Immature natural killer cell (primary cell): Measurements from ENCODE around the gene JPH3. TPM values are rescaled to one million over a fixed set of nuclear protein-coding genes. Genes with fewer than 3 reads are reported as not detected.

Experiments
- DNase-seq, 3 donors: peaks; one replicate each; pipeline ENCODE4 v3.0.0; 2022; ENCODE audit warnings: mixed read lengths in 1 of 3
- H3K27ac Mint-ChIP-seq, 6 donors: one replicate each; pipeline ENCODE4 v1.8.0; 2020; ENCODE audit warnings: mixed read lengths in 6 of 6, mild to moderate bottlenecking in 5 of 6, inconsistent platforms in 4 of 6, moderate library complexity in 3 of 6
- H3K27me3 Mint-ChIP-seq, 3 donors: one replicate each; pipeline ENCODE4 v1.8.0; 2020 to 2021; ENCODE audit warnings: low read depth in 3 of 3, mild to moderate bottlenecking in 3 of 3, mixed read lengths in 3 of 3, moderate library complexity in 3 of 3, inconsistent platforms in 1 of 3
- H3K36me3 Mint-ChIP-seq, 3 donors: one replicate each; pipeline ENCODE4 v1.8.0; 2020; ENCODE audit warnings: mixed read lengths in 3 of 3, inconsistent platforms in 2 of 3, mild to moderate bottlenecking in 2 of 3
- H3K4me1 Mint-ChIP-seq, 2 donors: one replicate each; pipeline ENCODE4 v1.8.0; 2020; ENCODE audit warnings: inconsistent platforms in 2 of 2, mild to moderate bottlenecking in 2 of 2, mixed read lengths in 2 of 2, moderate library complexity in 1 of 2
- H3K4me3 Mint-ChIP-seq, 5 donors: one replicate each; pipeline ENCODE4 v1.8.0; 2020; ENCODE audit warnings: mild to moderate bottlenecking in 5 of 5, mixed read lengths in 5 of 5, inconsistent platforms in 3 of 5, moderate library complexity in 3 of 5
- H3K9me3 Mint-ChIP-seq, 6 donors: one replicate each; pipeline ENCODE4 v1.8.0; 2020; ENCODE audit warnings: mild to moderate bottlenecking in 6 of 6, mixed read lengths in 6 of 6, inconsistent platforms in 4 of 6, moderate library complexity in 3 of 6
- polyA plus RNA-seq, 3 donors: library from polyadenylated mRNA; unstranded; fragments of 300-500 nt; fragmentation: Illumina TruSeq; gene quantifications; one replicate each; pipeline ENCODE4 v1.2.3, GENCODE V29; 2021

JPH3 gene
- polyA plus RNA-seq, 3 donors from 2014 or later: not detected

GRCh38 chr16:87702325-87702811 is 100.1 kb downstream of the JPH3 start:
- no peaks in the 10 kb centered on the region for H3K9me3 Mint-ChIP-seq
- peaks cover 0 to 14% (median 2%) of the 10 kb centered on the region in 3 donors for H3K27me3 Mint-ChIP-seq
- peaks cover 41 to 48% of the 10 kb centered on the region in 2 donors for H3K4me1 Mint-ChIP-seq
- H3K36me3 Mint-ChIP-seq: peaks cover 0 to 18% (median 7%) of the 10 kb centered on the region in 3 donors
- peak overlapping the region; percentile 71 to 80 (median 79) for H3K4me3 Mint-ChIP-seq
- DNase-seq: peak; percentile 62 to 67 (median 64)
- peak overlapping the region; percentile 85 to 95 (median 92) for H3K27ac Mint-ChIP-seq

GRCh38 chr16:87703071-87703470 is 100.8 kb downstream of the JPH3 start:
- H3K36me3 Mint-ChIP-seq: peaks cover under 1 to 18% (median 6%) of the 10 kb centered on the region in 3 donors
- DNase-seq: no peak
- H3K9me3 Mint-ChIP-seq: no peaks in the 10 kb centered on the region
- H3K27me3 Mint-ChIP-seq: peaks cover 0 to 10% (median 3%) of the 10 kb centered on the region in 3 donors
- H3K27ac Mint-ChIP-seq: peak overlapping the region; percentile 83 to 95 (median 92)
- peak overlapping the region; percentile 71 to 80 (median 79) for H3K4me3 Mint-ChIP-seq
- peaks cover 39 to 42% of the 10 kb centered on the region in 2 donors for H3K4me1 Mint-ChIP-seq

DNA sequence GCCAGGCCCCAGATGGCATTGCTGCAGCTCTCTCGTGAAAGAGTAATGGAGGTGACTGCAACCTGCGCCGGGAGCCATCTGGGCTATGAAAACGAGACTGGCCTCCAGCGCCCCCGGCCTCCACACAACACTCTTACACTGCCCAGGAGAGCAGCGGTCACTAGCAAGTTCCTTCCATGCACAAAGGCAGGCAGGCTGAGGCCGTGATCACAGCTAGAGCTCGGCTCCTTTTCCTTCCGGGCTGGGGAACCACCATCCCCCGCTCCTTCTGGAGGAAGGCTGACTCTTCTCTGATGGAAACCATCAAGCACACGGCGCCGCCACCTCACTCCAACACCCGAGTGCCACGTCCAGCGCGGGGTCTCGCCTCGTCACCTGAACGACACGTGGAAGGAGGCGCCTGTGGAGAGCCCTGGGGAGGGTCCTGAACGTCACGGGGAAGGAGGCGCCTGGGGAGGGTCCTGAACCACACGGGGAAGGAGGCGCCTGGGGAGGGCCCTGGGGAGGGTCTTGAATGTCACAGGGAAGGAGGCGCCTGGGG is 101.6 kb downstream of the JPH3 start:
- H3K4me3 Mint-ChIP-seq: peak overlapping the region in 1 of 5 donors; percentile 72
- H3K27ac Mint-ChIP-seq: peak overlapping the region in 4 of 6 donors; percentile 60 to 95 (median 88)
- peaks cover 0 to 7% (median 5%) of the 10 kb centered on the region in 3 donors for H3K27me3 Mint-ChIP-seq
- peaks cover 5 to 23% (median 8%) of the 10 kb centered on the region in 3 donors for H3K36me3 Mint-ChIP-seq
- peaks cover 38% of the 10 kb centered on the region in 2 donors for H3K4me1 Mint-ChIP-seq
- no peak for DNase-seq
- no peaks in the 10 kb centered on the region for H3K9me3 Mint-ChIP-seq

- Mint-ChIP-seq H3K27ac (peak overlapping the region; percentile 22 to 83 (median 64)), H3K27me3 (peaks cover 0 to 5% (median 4%) of the 10 kb centered on the region in 3 donors), H3K36me3 (peaks cover 5 to 22% (median 8%) of the 10 kb centered on the region in 3 donors), H3K4me3 (peak overlapping the region in 2 of 5 donors; percentile 2 to 38), H3K9me3 (no peaks in the 10 kb centered on the region), H3K4me1 (peaks cover 35 to 38% of the 10 kb centered on the region in 2 donors)
- no peak for DNase-seq
Measured at GRCh38 chr16:87704754-87705353, 102.5 kb downstream of the JPH3 start.

- Mint-ChIP-seq H3K36me3 (peaks cover 5 to 24% (median 8%) of the 10 kb centered on the region in 3 donors), H3K27ac (peak overlapping the region in 1 of 6 donors; percentile 75), H3K4me1 (peaks cover 30 to 38% of the 10 kb centered on the region in 2 donors), H3K4me3 (no peak overlapping the region), H3K27me3 (peaks cover 0 to 5% (median 4%) of the 10 kb centered on the region in 3 donors), H3K9me3 (no peaks in the 10 kb centered on the region)
- no peak for DNase-seq
Measured at GRCh38 chr16:87705771-87706277, 103.5 kb downstream of the JPH3 start.

GRCh38 chr16:87706278-87707000 is 104.1 kb downstream of the JPH3 start:
- peaks cover 0 to 5% (median 4%) of the 10 kb centered on the region in 3 donors for H3K27me3 Mint-ChIP-seq
- DNase-seq: no peak
- no peaks in the 10 kb centered on the region for H3K9me3 Mint-ChIP-seq
- no peak overlapping the region for H3K27ac Mint-ChIP-seq
- H3K4me1 Mint-ChIP-seq: peaks cover 30 to 37% of the 10 kb centered on the region in 2 donors
- peaks cover 5 to 24% (median 8%) of the 10 kb centered on the region in 3 donors for H3K36me3 Mint-ChIP-seq
- H3K4me3 Mint-ChIP-seq: no peak overlapping the region

- Mint-ChIP-seq H3K4me1 (peaks cover 26 to 33% of the 10 kb centered on the region in 2 donors), H3K4me3 (no peak overlapping the region), H3K36me3 (peaks cover 5 to 24% (median 8%) of the 10 kb centered on the region in 3 donors), H3K27me3 (peaks cover 0 to 5% (median 4%) of the 10 kb centered on the region in 3 donors), H3K27ac (no peak overlapping the region), H3K9me3 (no peaks in the 10 kb centered on the region)
- DNase-seq: no peak
Measured at GRCh38 chr16:87707097-87707496, 104.8 kb downstream of the JPH3 start.

DNA sequence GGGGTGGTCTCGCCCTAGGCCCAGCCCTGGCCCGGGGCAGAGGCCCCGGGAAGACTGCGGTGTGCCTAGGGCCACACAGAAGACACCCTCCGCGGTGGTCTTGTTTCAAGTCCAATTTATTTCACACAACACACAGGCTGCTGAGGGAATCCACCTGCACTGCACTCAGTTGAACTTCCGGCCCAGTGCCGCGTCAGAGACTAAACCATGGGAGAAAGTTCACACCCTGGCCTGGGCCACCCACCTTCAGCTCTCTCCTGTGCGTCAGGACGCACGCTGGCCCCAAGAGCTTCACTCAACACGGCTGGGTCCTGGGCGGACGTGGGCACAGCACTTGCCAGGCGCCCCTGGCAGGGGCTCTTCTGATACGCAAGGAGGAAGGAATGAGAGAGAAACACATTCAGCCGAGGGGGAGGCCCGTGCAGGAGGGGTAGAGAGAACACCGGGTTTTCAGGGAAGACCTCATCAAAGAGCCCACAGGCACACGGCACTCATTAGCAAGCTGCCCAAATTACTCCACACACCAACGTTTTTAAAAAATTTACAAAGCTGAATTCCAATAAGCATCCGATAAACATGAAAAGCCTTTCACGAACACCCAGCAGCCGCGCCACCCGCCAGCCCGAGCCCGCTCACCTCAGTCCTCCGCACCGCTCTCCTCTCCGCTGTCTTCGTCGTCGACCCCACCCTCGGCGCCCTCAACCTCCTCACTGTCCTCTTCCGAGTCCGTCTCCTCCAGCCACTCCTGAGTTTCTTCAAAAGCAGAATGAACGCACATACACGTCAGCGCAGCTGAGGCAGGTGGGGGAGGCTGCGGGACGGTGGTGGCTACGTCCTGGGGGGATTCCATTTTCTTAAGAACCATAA is 105.6 kb downstream of the JPH3 start:
- H3K4me3 Mint-ChIP-seq: no peak overlapping the region
- peaks cover 0 to 5% (median 4%) of the 10 kb centered on the region in 3 donors for H3K27me3 Mint-ChIP-seq
- H3K4me1 Mint-ChIP-seq: peaks cover 26 to 34% of the 10 kb centered on the region in 2 donors
- H3K36me3 Mint-ChIP-seq: peaks cover 5 to 18% (median 8%) of the 10 kb centered on the region in 3 donors
- no peak for DNase-seq
- peak overlapping the region in 4 of 6 donors; percentile 46 to 74 (median 70) for H3K27ac Mint-ChIP-seq
- no peaks in the 10 kb centered on the region for H3K9me3 Mint-ChIP-seq

DNA sequence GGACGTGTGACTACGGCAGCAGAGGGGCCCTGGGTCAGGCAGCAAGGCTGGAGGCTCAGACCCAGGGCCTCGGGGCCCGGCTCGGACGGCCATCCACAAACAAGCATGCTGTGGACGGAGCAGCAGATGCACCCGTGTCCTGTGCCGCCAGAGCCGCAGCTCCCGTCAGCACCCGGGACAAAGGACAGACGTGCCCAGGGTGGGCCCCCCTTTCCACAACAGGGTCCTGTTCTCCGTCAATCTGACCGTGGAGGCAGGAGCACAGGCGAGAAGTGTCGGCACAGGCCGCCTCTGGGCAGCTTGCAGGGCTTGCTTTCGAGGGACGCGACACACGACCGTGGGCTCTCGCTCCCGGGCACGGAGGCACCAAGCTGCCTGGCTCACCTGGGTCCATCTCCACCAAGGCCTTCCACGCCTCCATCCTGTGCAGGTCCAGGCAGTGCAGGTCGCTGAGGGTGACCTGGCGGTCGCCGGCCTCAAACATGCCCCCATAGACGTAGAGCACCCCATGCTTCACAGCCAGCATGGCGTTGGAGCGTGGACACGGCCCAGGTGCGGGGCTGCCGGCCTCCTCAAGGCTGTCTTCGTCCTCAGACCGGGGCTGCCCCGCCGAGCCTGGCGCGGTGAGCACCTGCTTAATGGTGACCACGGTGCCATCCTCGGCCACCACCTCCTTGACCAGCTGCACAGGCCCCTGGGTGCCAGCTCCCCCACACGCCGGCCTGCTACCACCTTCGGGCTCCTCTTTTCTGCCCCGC is 106.8 kb downstream of the JPH3 start:
- H3K4me1 Mint-ChIP-seq: peaks cover 28 to 36% of the 10 kb centered on the region in 2 donors
- no peaks in the 10 kb centered on the region for H3K9me3 Mint-ChIP-seq
- peaks cover 10 to 26% (median 12%) of the 10 kb centered on the region in 3 donors for H3K36me3 Mint-ChIP-seq
- peaks cover 0 to 12% (median 8%) of the 10 kb centered on the region in 3 donors for H3K27me3 Mint-ChIP-seq
- DNase-seq: no peak
- H3K27ac Mint-ChIP-seq: peak overlapping the region in 1 of 6 donors; percentile 46
- H3K4me3 Mint-ChIP-seq: no peak overlapping the region

GRCh38 chr16:87709677-87710076 is 107.4 kb downstream of the JPH3 start:
- no peak overlapping the region for H3K4me3 Mint-ChIP-seq
- H3K27ac Mint-ChIP-seq: no peak overlapping the region
- H3K9me3 Mint-ChIP-seq: no peaks in the 10 kb centered on the region
- peaks cover 34 to 38% of the 10 kb centered on the region in 2 donors for H3K4me1 Mint-ChIP-seq
- H3K27me3 Mint-ChIP-seq: peaks cover 0 to 15% (median 7%) of the 10 kb centered on the region in 3 donors
- peaks cover 10 to 26% (median 12%) of the 10 kb centered on the region in 3 donors for H3K36me3 Mint-ChIP-seq
- no peak for DNase-seq

DNA sequence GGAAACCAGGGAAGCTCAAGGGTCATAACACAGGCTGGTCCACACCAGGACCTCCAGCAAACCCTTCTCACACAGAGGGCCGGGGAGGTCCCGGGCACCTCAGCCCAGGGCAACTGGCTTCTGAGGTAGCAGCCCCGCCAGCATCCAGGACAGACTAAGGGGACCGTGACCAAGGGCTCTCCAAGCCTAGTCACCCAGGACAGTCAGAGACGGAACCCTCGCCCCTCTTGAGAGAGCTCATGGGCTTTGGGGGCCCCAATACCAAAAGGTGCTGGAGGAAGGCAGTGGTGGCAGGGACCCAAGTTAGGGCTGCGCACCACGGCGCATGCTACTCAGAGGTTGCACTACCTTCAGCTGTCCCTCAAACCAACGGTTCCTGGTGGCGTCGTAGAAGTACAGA is 108.6 kb downstream of the JPH3 start:
- H3K36me3 Mint-ChIP-seq: peaks cover 16 to 38% (median 18%) of the 10 kb centered on the region in 3 donors
- H3K27me3 Mint-ChIP-seq: peaks cover 0 to 15% (median 6%) of the 10 kb centered on the region in 3 donors
- no peaks in the 10 kb centered on the region for H3K9me3 Mint-ChIP-seq
- no peak for DNase-seq
- H3K4me3 Mint-ChIP-seq: no peak overlapping the region
- H3K4me1 Mint-ChIP-seq: peaks cover 40 to 50% of the 10 kb centered on the region in 2 donors
- H3K27ac Mint-ChIP-seq: peak overlapping the region in 5 of 6 donors; percentile 12 to 100 (median 65)

DNA sequence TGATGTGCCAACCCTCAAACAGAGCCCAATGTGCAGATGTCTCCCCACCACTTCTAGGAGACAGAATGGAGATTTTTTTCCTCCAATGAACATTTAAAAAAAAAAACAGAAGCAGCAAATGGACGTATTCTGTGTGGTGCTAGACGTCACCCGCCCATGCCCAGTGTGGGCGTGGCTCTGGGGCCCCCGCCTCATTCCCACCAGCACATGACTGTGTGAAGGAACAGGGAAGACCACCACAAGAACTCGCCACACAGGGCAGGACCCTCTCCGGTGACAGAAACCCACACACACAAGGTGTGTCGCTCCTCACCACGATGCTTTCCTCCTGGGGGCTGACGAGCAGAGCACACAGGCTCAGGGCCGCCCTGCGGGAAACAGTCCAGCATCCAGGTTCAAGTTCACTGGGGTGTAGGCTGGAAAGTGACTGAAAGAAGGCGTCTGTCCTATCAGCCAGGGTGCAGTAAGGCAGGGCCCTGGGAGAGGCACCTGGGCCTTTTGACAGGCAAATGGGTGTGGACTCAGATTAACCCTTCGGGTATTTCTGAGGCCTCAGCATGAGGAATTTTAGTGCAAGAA is 110.0 kb downstream of the JPH3 start:
- Mint-ChIP-seq H3K4me1 (peaks cover 46 to 50% of the 10 kb centered on the region in 2 donors), H3K27me3 (peaks cover 0 to 18% (median 6%) of the 10 kb centered on the region in 3 donors), H3K27ac (peak overlapping the region; percentile 57 to 100 (median 89)), H3K36me3 (peaks cover 16 to 39% (median 18%) of the 10 kb centered on the region in 3 donors), H3K9me3 (no peaks in the 10 kb centered on the region), H3K4me3 (peak overlapping the region in 3 of 5 donors; percentile 21 to 54 (median 36))
- DNase-seq: no peak
